RCC 7860 (cell line): ENCODE measurements around the gene ANO3.
"Not testable (repeated sequence)": the region's sequence is repeated elsewhere in the genome, so short reads cannot be mapped to it uniquely, and the experiment has no call there.

Experiments used
- DNase-seq: peaks from one replicate; pipeline ENCODE4 v3.0.0-alpha.2; 2015; ENCODE audit warnings: low spot score
- FAIRE-seq: peaks from 2 replicates; lab custom pipeline; 2012; peaks lifted over from hg19 to GRCh38; lab: Jason Lieb, UNC

ANO3 gene

GRCh38 chr11:26618441-26618840 is 286.5 kb downstream of the ANO3 start:
- DNase-seq (no peak), FAIRE-seq (no peak)

- DNase-seq (no peak), FAIRE-seq (no peak)
Measured at GRCh38 chr11:26620282-26621045, 288.5 kb downstream of the ANO3 start.

GRCh38 chr11:26621132-26621531 is 289.2 kb downstream of the ANO3 start:
- FAIRE-seq (no peak), DNase-seq (peak; percentile 47)

DNA sequence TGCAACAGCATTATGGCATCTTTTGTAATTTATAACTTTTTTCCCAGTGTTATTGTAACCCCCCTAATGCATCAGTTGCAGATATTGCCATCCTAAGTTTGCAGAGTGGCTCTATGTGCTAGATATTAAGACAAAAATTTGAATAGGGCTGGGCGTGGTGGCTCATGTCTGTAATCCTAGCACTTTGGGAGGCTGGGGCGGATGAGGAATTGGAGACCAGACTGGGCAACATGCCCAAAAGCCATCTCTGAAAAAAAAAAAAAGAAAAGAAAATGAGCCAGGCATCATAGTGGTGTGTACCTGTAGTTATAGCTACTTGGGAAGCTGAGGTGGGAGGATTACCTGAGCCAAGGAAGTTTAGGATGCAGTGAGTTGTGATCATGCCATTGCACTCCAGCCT is 290.3 kb downstream of the ANO3 start:
- no peak for FAIRE-seq
- DNase-seq: no peak

DNA sequence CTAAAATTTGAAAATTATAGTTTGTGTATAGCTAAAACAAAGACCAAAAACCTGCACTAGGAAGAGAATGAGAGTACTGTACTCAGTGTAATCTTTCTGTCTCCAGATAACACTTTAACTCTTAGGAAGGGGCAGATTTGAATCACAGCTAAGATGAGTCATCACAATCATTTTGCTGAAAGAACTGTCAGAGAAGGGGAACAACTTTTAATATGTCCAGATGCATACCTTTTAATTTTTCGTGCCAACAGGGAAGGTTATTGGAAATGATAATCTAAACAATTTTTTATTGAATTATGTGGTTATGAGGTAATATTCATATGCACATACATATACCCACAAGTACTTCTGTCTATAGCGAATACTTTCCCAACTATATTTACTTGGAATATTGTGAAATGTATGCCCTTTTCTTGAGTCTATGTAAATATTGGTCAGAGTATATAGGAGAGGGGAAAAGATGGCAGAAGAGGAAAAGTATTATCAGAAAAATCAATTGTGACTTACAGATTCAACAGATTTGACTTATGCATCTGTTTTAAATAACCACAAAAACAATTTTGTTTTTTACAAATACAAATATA is 291.2 kb downstream of the ANO3 start:
- FAIRE-seq (no peak), DNase-seq (no peak)

- FAIRE-seq (no peak), DNase-seq (no peak)
Measured at GRCh38 chr11:26626346-26626745, 294.4 kb downstream of the ANO3 start.

- DNase-seq: no peak
- no peak for FAIRE-seq
Measured at GRCh38 chr11:26632691-26633159, 300.8 kb downstream of the ANO3 start.

- not testable (repeated sequence) for DNase-seq, FAIRE-seq
Measured at GRCh38 chr11:26643314-26643713, 311.4 kb downstream of the ANO3 start.

GRCh38 chr11:26649884-26650283 is 318.0 kb downstream of the ANO3 start:
- FAIRE-seq (no peak), DNase-seq (peak; percentile 27)

DNA sequence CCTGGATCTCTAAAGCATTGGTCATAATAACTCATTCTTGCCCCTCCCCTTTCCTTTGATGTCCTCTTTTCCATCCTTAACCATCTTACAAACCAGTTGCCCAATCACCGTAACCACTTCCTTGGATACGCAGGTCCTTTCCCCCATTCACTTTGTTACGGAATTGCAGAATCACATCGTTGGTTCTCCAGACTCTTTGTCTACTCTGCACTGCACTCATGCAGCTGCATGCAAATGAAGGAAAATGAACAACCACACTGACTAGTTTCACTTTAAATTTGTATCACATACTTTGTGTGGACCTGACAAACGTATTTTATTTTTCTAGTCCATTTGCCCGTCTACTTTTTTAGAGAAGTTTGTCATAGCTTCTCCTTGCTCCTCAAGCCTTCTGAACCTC is 320.0 kb downstream of the ANO3 start:
- DNase-seq (no peak), FAIRE-seq (no peak)

DNA sequence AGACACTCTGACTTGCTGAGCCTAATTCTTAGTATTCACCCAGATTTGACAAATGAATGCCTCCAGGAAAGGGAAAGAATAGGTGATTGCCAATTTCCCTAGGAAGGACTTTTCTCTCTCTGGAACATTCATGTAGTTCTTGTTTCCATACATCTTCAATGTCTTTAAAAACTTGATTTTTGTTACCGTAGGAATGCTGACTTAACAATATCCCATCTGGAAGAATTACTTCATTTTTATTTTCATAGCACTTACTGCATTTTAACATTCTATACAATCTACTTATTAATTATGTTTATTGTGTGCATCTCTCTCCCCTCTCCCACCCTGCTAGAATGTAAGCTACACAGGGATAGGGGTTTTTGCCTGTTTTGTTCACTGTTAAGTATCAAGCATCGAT is 323.4 kb downstream of the ANO3 start:
- FAIRE-seq: no peak
- no peak for DNase-seq

GRCh38 chr11:26662916-26663315 is 331.0 kb downstream of the ANO3 start:
- FAIRE-seq: no peak
- DNase-seq: no peak

GRCh38 chr11:26665036-26665435 is 333.1 kb downstream of the ANO3 start:
- no peak for FAIRE-seq
- DNase-seq: no peak

GRCh38 chr11:26665946-26666345 is 334.0 kb downstream of the ANO3 start:
- FAIRE-seq: no peak
- DNase-seq: no peak

- FAIRE-seq (no peak), DNase-seq (no peak)
Measured at GRCh38 chr11:26675233-26675928, 343.5 kb downstream of the ANO3 start.

- DNase-seq: no peak
- FAIRE-seq: no peak
Measured at GRCh38 chr11:26676641-26677040, 344.7 kb downstream of the ANO3 start.

GRCh38 chr11:26677566-26677965 is 345.6 kb downstream of the ANO3 start:
- FAIRE-seq: no peak
- DNase-seq: no peak

- FAIRE-seq: no peak
Measured at GRCh38 chr11:26687351-26687750, 355.4 kb downstream of the ANO3 start.

GRCh38 chr11:26688701-26689100 is 356.8 kb downstream of the ANO3 start:
- DNase-seq: no peak
- FAIRE-seq: no peak

More at GRCh38 chr11:26687351-26687750, 355.4 kb downstream of the ANO3 start:
- no peak for DNase-seq

DNA sequence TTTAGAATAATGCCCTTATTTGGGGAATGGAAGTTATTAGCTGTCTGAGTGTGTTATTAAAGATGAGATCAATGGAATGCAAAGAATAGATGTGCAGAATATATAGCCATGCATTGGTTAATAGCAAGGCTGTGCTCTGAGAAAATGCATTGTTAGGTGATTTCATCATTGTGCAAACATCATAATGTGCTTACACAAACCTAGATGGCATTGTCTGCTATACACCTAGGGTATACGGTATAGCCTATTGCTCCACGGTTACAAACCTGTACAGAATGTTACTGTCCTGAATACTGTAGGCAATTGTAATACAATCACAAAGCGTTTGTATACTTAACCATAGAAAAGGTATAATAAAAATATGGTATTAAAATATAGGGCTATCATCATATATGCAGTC is 364.4 kb downstream of the ANO3 start:
- DNase-seq: no peak

GRCh38 chr11:26698224-26698623 is 366.3 kb downstream of the ANO3 start:
- no peak for FAIRE-seq
- DNase-seq: no peak

More for the DNA sequence above, 364.4 kb downstream of the ANO3 start:
- FAIRE-seq: no peak
